GM12878 (cell line): Measurements from ENCODE around the gene ARIH2. TPM values are rescaled to one million over a fixed set of nuclear protein-coding genes. Genes with fewer than 3 reads are reported as not detected.
"Not testable (repeated sequence)": the region's sequence is repeated elsewhere in the genome, so short reads cannot be mapped to it uniquely, and the experiment has no call there.

Experiments
- ATAC-seq: fragments of 200-7000 bp; cut with Tn5 transposase; 3 replicates; pipeline ENCODE4 v1.9.1; 2020; ENCODE audit warnings: mild to moderate bottlenecking, moderate library complexity
- BruUV-seq: library from RNA; stranded (reverse); fragments of 400-500 nt; replicated peaks from 2 replicates; lab custom pipeline; 2021; lab: Mats Ljungman, UMichigan
- CTCF ChIA-PET: fragments of 300-600 bp; sonication (Branson Sonifier 250); formaldehyde crosslinking; extraction: SDS; loops from one replicate; lab custom pipeline; 2021; ENCODE audit warnings: inconsistent platforms; lab: Yijun Ruan, JAX
- POLR2A ChIA-PET: fragments of 350-600 bp; formaldehyde crosslinking; extraction: SDS; loops from one replicate; lab custom pipeline; 2021; ENCODE audit warnings: inconsistent platforms; lab: Charles Lee
- RAD21 ChIA-PET: fragments of 300-600 bp; sonication (Branson Sonifier 250); formaldehyde crosslinking; loops from one replicate; lab custom pipeline; 2023; ENCODE audit warnings: antibody characterized with exemption; ENCODE audit not compliant: unreplicated experiment; lab: Charles Lee
- SMC1A ChIA-PET: fragments of 300-600 bp; sonication (Branson Sonifier 250); formaldehyde crosslinking; loops from one replicate; lab custom pipeline; 2023; ENCODE audit not compliant: unreplicated experiment, uncharacterized antibody; lab: Charles Lee
- DNase-seq: peaks from one replicate; pipeline ENCODE4 v3.0.0-alpha.2; 2011; ENCODE audit warnings: low read depth, low spot score
- FAIRE-seq: peaks from 3 replicates; lab custom pipeline; 2011; peaks lifted over from hg19 to GRCh38; lab: Jason Lieb, UNC
- H2AFZ ChIP-seq: 2 replicates; pipeline ENCODE4 v1.6.0; 2011; ENCODE audit warnings: low read depth, low read length, control low read depth; ENCODE audit not compliant: control insufficient read depth
- H3K27ac ChIP-seq: 2 replicates; pipeline ENCODE4 v1.5.1; 2011; ENCODE audit warnings: control low read depth; ENCODE audit not compliant: control insufficient read depth, insufficient read depth
- H3K27me3 ChIP-seq, 2 experiments: replicated peaks in 1 of 2; 2 replicates each; pipeline versions ENCODE4 v1.6.0 to v1.6.1; 2011; ENCODE audit warnings: low read length in 1 of 2; ENCODE audit not compliant: control insufficient read depth in 2 of 2, insufficient read depth in 2 of 2
- H3K36me3 ChIP-seq, 2 experiments: 2 replicates each; pipeline ENCODE4 v1.5.1; 2011; ENCODE audit warnings: low read length in 1 of 2; ENCODE audit not compliant: control insufficient read depth in 2 of 2, insufficient read depth in 2 of 2
- H3K4me1 ChIP-seq: 2 replicates; pipeline ENCODE4 v1.6.1; 2011; ENCODE audit warnings: mild to moderate bottlenecking, low read length, moderate library complexity, mixed read lengths; ENCODE audit not compliant: control insufficient read depth, insufficient read depth
- H3K4me2 ChIP-seq: 2 replicates; pipeline ENCODE4 v1.6.0; 2011; ENCODE audit warnings: control low read depth; ENCODE audit not compliant: control insufficient read depth, insufficient read depth
- H3K4me3 ChIP-seq: fragments of 200-600 bp; sonication (generic); 2 replicates; pipeline ENCODE4 v1.5.1; 2016
- H3K79me2 ChIP-seq: 2 replicates; pipeline ENCODE4 v1.6.0; 2011; ENCODE audit warnings: low read length; ENCODE audit not compliant: control insufficient read depth, insufficient read depth
- H3K9ac ChIP-seq: 2 replicates; pipeline ENCODE4 v1.8.0; 2011; ENCODE audit warnings: low read length, control low read depth, mixed read lengths; ENCODE audit not compliant: control insufficient read depth, insufficient read depth
- H3K9me3 ChIP-seq: replicated peaks from 3 replicates; pipeline ENCODE4 v1.5.1; 2011; ENCODE audit warnings: mild to moderate bottlenecking, low read length; ENCODE audit not compliant: control insufficient read depth, insufficient read depth
- H4K20me1 ChIP-seq: 2 replicates; pipeline ENCODE4 v1.6.0; 2011; ENCODE audit not compliant: control insufficient read depth, insufficient read depth
- BHLHE40 ChIP-seq, 2 experiments: fragments of 450-650 bp in 1 of 2; IDR thresholded peaks; 2 replicates each; pipeline ENCODE4 v1.6.1; 2011 to 2017; ENCODE audit warnings: low read depth in 2 of 2, borderline replicate concordance in 1 of 2, improper control_type of control experiment in 1 of 2, low read length in 1 of 2, mild to moderate bottlenecking in 1 of 2
- HCFC1 ChIP-seq: fragments of 150-350 bp; IDR thresholded peaks from 2 replicates; pipeline ENCODE4 v1.6.1; 2014; ENCODE audit warnings: low read length
- HDAC2 ChIP-seq: fragments of 200-600 bp; sonication (generic); IDR thresholded peaks from 2 replicates; pipeline ENCODE4 v1.6.1; 2017
- POLR2AphosphoS2 ChIP-seq: IDR thresholded peaks from 2 replicates; pipeline ENCODE4 v1.6.1; 2011; ENCODE audit warnings: low read depth, mild to moderate bottlenecking, low read length, improper control_type of control experiment, moderate library complexity
- RFX5 ChIP-seq: IDR thresholded peaks from 2 replicates; pipeline ENCODE4 v1.6.1; 2011; ENCODE audit warnings: low read depth, low read length, improper control_type of control experiment
- RUNX3 ChIP-seq: IDR thresholded peaks from 2 replicates; pipeline ENCODE4 v1.6.1; 2012; ENCODE audit warnings: low read length, inconsistent platforms
- WGBS: methylation state at CpG from one replicate; pipeline ENCODE4 v1.1.6; 2016; ENCODE audit warnings: low lambda C conversion rate; ENCODE audit not compliant: insufficient replicate concordance, insufficient coverage; ENCODE audit errors: missing lambda C conversion rate; 5-methylcytosine and 5-hydroxymethylcytosine counted together
- in situ Hi-C: fragments of 300-500 bp; cut with MboI; formaldehyde crosslinking; loops from 9 replicates; pipeline ENCODE4 v1.14.3; 2018; ENCODE audit warnings: mixed read lengths
- intact Hi-C: fragments of 100-400 bp; cut with micrococcal nuclease; formaldehyde crosslinking; loops from one replicate; pipeline ENCODE4 v1.14.2; 2022; ENCODE audit not compliant: unreplicated experiment
- polyA plus RNA-seq, 11 experiments: library from polyadenylated mRNA; depleted of rRNA in 4 of 11; unstranded in 6 of 11; stranded (reverse) in 5 of 11; fragments of >200 nt; fragmentation: Nextera tagmentation in 4 of 11; fragmentation: Illumina TruSeq in 1 of 11; extraction: Ambion mirVana in 4 of 11; extraction: Trizol in 1 of 11; gene quantifications; 1 replicate in 1 of 11; 2 replicates in 10 of 11; pipeline versions ENCODE4 v1.2.1 to v1.2.3, GENCODE V29; 2011 to 2016; ENCODE audit warnings: inconsistent platforms in 2 of 11, missing spikeins in 2 of 11, low read depth in 1 of 11
- total RNA-seq, 4 experiments: library from RNA; depleted of rRNA in 3 of 4; stranded (reverse); fragments of >200 nt in 3 of 4; fragmentation: Illumina TruSeq in 1 of 4; extraction: Trizol in 1 of 4; gene quantifications; 2 replicates each; pipeline versions ENCODE4 v1.2.1 to v1.2.3, GENCODE V29; 2013 to 2021
- TF ChIP-seq, protein P1 (sequence below): fragments of 450-650 bp; IDR thresholded peaks from 2 replicates; pipeline ENCODE4 v1.6.1; 2014; ENCODE audit warnings: mild to moderate bottlenecking
- TF ChIP-seq, protein P2 (sequence below): IDR thresholded peaks from 2 replicates; pipeline ENCODE4 v1.6.1; 2011; ENCODE audit warnings: mild to moderate bottlenecking, low read depth, low read length, moderate library complexity; ENCODE audit not compliant: insufficient replicate concordance

Gene ARIH2
- total and polyA plus RNA-seq, 10 of the 15 experiments (the other 5 are each of a cell fraction or from before 2014, with no cell fraction given): 18.7 to 74.7 (median 63.7) TPM

DNA sequence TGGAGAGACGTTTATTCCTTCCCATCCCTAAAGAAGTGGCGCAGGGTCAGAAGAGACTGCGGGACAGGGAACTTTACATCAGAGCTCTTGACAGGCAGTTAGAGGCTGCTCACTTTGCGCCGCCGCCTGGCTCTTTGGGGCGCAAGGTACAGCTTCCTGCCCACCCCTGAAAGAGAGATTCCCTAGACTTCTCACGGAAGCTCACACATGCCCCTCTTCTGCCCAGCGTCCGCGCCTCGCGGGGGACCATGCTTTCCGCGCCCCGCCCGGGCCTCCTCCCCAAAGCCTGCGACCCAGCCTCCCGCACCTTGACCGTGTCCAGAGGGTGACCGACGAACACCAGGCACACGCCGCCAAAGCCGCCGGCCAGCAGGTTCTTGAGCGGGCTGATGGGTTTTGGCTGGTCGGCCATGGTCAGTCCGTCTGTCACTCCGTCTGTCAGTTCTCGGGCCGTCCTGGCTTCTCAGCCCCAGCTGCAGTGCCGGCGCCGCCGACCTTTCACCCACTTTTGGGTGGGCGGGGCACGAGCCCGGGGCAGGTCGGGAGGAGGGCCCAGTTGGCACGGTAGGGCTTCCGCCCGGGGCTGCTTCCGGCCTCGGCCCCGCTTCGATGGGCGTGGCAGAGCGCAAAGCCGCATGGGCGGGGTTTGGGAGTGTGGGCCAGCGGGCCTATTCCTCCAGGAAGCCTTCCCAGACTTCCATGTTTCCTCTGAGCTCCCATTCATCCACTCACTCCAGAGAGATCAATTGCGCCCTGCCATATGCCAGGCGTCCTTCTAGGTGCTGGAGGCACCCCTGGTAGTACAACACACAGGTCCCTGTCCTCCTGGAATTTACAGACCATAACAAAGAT is 20.0 kb upstream of the ARIH2 start, which contains the start of gene SLC25A20 (continued):
- TF ChIP-seq RFX5: no peak; the same call in 1 of the 2 replicates
- no peak for TF ChIP-seq POLR2AphosphoS2
- TF ChIP-seq, protein P1, sequence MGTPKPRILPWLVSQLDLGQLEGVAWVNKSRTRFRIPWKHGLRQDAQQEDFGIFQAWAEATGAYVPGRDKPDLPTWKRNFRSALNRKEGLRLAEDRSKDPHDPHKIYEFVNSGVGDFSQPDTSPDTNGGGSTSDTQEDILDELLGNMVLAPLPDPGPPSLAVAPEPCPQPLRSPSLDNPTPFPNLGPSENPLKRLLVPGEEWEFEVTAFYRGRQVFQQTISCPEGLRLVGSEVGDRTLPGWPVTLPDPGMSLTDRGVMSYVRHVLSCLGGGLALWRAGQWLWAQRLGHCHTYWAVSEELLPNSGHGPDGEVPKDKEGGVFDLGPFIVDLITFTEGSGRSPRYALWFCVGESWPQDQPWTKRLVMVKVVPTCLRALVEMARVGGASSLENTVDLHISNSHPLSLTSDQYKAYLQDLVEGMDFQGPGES: no peak
- no peak for TF ChIP-seq HCFC1
- TF ChIP-seq BHLHE40 (IDR thresholded peaks at IDR 0.05; ENCODE audit: borderline replicate concordance in 1 of 2, low read depth in 2 of 2, low read length in 1 of 2): peak in 1 of 2 experiments; percentile 80; a peak in 2 of 4 replicates
- TF ChIP-seq RUNX3: peak; percentile 49
- TF ChIP-seq, protein P2, sequence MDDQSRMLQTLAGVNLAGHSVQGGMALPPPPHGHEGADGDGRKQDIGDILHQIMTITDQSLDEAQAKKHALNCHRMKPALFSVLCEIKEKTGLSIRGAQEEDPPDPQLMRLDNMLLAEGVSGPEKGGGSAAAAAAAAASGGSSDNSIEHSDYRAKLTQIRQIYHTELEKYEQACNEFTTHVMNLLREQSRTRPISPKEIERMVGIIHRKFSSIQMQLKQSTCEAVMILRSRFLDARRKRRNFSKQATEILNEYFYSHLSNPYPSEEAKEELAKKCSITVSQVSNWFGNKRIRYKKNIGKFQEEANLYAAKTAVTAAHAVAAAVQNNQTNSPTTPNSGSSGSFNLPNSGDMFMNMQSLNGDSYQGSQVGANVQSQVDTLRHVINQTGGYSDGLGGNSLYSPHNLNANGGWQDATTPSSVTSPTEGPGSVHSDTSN: no peak

DNA sequence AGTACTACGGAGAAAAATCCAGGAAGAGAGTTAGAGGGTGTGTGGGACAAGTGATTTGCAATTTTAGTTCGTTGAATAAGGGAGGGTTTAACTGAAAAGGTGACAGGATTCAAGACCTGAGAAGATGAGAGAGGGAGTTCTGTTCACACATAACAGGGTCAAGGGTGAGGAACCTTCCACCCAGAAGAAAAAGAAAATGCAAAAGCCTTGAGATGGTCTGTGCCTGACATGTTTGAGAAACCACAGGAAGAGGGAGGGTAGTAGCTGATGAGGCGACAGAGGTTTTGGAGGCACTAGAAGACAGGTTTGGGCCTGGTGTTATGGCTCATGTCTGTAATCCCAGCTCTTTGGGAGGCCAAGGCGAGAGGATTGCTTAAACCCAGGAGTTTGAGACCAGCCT is 19.4 kb upstream of the ARIH2 start:
- no TSS peak for BruUV-seq
- no peaks in the 10 kb centered on the region for H3K9me3 ChIP-seq
- H3K4me2 ChIP-seq: peak overlapping the region; percentile 43
- H3K9ac ChIP-seq: peak overlapping the region; percentile 47; the same call in 1 of the 2 replicates
- intact Hi-C loops: loop anchor here (2.0 to 5.0 kb wide), 2 partner anchors 20 to 52 kb away; partner anchors contain the start of genes ARIH2 and PRKAR2A
- peak overlapping the region; percentile 92 for H2AFZ ChIP-seq
- in situ Hi-C loops: no loop called here
- H3K27ac ChIP-seq: peak overlapping the region; percentile 66
- ChIA-PET SMC1A (interaction anchor here (1.4 to 3.0 kb wide), 3 partner anchors 20 to 134 kb away, joined by 3 to 14 read pairs (median 7); partner anchors contain the start of gene ARIH2), RAD21 (interaction anchor here (0.6 to 2.0 kb wide), 7 partner anchors 18 to 407 kb away, joined by 3 to 14 read pairs (median 3); partner anchors contain the start of genes ARIH2, IP6K2 and PRKAR2A), POLR2A (interaction anchor here (0.5 to 2.1 kb wide), 5 partner anchors 10 to 71 kb away, joined by 3 to 20 read pairs (median 4); partner anchors contain the start of gene ARIH2)
- peaks cover 23% of the 10 kb centered on the region for H3K4me1 ChIP-seq
- FAIRE-seq (no peak), ATAC-seq (peak; percentile 2; the same call in 1 of the 3 replicates)
- H4K20me1 ChIP-seq: no peaks in the 10 kb centered on the region
- no peaks in the 10 kb centered on the region for H3K27me3 ChIP-seq
- 17% methylated on average over 4 of the region's 4 CpGs for WGBS
- TF ChIP-seq HDAC2 (no peak), RUNX3 (peak; percentile 38)
- TF ChIP-seq, all 136 proteins: peak for 1
- Histone ChIP-seq H3K36me3 (no peaks in the 10 kb centered on the region), H3K4me3 (peak overlapping the region; percentile 75), H3K79me2 (peaks cover 2% of the 10 kb centered on the region)
- DNase-seq: no peak
- CTCF ChIA-PET: interaction anchor here (1.3 to 3.2 kb wide), 5 partner anchors 19 to 162 kb away, joined by 3 to 12 read pairs (median 5); partner anchors contain the start of gene ARIH2

DNA sequence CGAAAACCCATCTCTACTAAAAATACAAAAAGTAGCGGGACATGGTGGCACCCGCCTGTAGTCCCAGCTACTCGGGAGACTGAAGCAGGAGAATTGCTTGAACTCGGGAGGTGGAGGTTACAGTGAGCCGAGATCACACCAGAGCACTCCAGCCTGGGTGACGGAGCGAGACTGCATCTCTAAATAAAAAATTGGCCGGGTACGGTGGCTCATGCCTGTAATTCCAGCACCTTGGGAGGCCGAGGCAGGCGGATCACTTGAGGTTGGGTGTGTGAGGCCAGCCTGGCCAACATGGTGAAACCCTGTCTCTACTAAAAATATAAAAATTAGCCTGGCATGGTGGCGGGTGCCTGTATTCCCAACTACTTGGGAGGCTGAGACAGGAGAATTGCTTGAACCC is 11.6 kb upstream of the ARIH2 start:
- FAIRE-seq, H3K27ac ChIP-seq, RAD21 ChIA-PET, H4K20me1 ChIP-seq, H3K4me3 ChIP-seq, H3K79me2 ChIP-seq, BruUV-seq, H3K9me3 ChIP-seq, H3K4me1 ChIP-seq, intact Hi-C loops, H3K36me3 ChIP-seq, ATAC-seq, POLR2A ChIA-PET, H3K4me2 ChIP-seq, H3K27me3 ChIP-seq, in situ Hi-C loops, DNase-seq, H2AFZ ChIP-seq, H3K9ac ChIP-seq: not testable (repeated sequence)
- WGBS: 95% methylated on average over 13 of the region's 13 CpGs
- ChIA-PET CTCF (interaction anchor here (0.9 to 1.0 kb wide), 2 partner anchors 9 to 20 kb away, joined by 3 to 4 read pairs; no protein-coding TSS in a partner anchor), SMC1A (interaction anchor here (0.6 kb wide), 1 partner anchor 120 kb away, joined by 3 read pairs; no protein-coding TSS in a partner anchor)
